ENCODE measurements around the gene SLCO6A1.

SLCO6A1 gene, protein sequence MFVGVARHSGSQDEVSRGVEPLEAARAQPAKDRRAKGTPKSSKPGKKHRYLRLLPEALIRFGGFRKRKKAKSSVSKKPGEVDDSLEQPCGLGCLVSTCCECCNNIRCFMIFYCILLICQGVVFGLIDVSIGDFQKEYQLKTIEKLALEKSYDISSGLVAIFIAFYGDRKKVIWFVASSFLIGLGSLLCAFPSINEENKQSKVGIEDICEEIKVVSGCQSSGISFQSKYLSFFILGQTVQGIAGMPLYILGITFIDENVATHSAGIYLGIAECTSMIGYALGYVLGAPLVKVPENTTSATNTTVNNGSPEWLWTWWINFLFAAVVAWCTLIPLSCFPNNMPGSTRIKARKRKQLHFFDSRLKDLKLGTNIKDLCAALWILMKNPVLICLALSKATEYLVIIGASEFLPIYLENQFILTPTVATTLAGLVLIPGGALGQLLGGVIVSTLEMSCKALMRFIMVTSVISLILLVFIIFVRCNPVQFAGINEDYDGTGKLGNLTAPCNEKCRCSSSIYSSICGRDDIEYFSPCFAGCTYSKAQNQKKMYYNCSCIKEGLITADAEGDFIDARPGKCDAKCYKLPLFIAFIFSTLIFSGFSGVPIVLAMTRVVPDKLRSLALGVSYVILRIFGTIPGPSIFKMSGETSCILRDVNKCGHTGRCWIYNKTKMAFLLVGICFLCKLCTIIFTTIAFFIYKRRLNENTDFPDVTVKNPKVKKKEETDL

GRCh38 chr5:102498271-102499034 lies at the start of gene SLCO6A1:
Gene SLCO6A1, minus strand, starts transcription at chr5:102499001. Its CDS starts 157 bp downstream, at chr5:102498844.
- FAIRE-seq (no peak), DNase-seq (ENCODE audit: insufficient read length, low spot score) (no peak)
- no peak for TF ChIP-seq POLR2A (IDR thresholded peaks at IDR 0.05; ENCODE audit: low read depth, low read length)

- DNase-seq (ENCODE audit: insufficient read length, low spot score), result no peak
These were observed 48.6 kb upstream of the SLCO6A1 start for GRCh38 chr5:102547141-102548035.

GRCh38 chr5:102545175-102545574 lies 46.4 kb upstream of the SLCO6A1 start:
- DNase-seq (ENCODE audit: insufficient read length, low spot score) (no peak), FAIRE-seq (no peak)
- no peak for TF ChIP-seq POLR2A (IDR thresholded peaks at IDR 0.05; ENCODE audit: low read depth, low read length)

More at GRCh38 chr5:102547141-102548035, 48.6 kb upstream of the SLCO6A1 start:
- no peak for TF ChIP-seq POLR2A (IDR thresholded peaks at IDR 0.05; ENCODE audit: low read depth, low read length)
- no peak for FAIRE-seq

DNA sequence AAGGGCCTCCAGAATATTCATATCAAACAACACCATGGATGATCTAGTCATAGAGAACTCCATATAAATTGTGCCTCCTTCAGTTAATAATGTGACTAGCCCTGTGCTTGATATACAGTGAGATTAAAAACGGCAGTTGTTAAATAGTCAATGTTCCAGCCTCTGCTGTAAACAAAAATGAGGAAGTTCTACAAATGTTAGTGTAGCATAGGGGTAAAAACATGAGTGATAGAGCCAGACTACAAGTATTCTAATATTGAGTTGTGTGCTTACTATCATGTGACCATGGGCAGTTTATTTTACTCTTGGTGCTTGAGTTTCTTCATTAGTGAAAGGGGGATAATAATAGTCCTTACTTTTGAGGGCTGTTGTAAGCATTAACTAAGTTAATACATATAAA lies 43.3 kb upstream of the SLCO6A1 start:
- DNase-seq (ENCODE audit: insufficient read length, low spot score), result no peak
- no peak for TF ChIP-seq POLR2A (IDR thresholded peaks at IDR 0.05; ENCODE audit: low read depth, low read length)
- FAIRE-seq, result no peak

DNA sequence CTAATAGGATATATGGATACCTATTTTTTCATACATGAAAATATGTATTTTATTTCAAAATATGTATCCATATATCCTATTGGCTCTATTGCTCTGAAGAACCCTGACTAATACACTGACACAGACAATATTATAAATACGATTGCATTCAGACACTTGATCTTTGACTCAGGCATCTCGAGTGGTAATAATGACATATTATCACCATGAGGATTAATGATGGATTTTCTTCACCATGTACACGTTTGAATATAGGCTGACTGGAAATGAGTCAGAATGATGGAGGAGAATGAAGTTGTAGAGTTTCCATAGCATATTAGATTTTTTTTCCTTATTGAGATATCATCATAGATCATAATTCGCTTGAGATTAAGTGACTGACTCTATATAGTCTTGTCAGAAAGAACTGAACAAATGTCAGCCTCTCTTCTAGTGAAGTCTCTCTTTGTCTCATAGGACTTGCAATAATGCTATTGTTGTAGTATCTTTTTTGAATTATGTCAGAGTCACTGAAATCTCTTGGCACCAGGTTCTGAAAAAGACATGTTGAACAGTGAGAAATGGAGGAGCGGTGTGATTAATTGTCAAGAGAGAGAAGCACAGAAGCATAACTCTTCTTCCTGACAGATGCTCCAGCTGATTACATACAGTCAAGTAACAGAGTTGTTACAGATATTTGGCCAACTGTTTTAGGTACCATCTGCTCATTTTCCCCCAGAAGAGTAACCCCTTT lies 41.4 kb upstream of the SLCO6A1 start:
- no peak for TF ChIP-seq POLR2A (IDR thresholded peaks at IDR 0.05; ENCODE audit: low read depth, low read length)
- DNase-seq (ENCODE audit: insufficient read length, low spot score) (no peak), FAIRE-seq (no peak)

DNA sequence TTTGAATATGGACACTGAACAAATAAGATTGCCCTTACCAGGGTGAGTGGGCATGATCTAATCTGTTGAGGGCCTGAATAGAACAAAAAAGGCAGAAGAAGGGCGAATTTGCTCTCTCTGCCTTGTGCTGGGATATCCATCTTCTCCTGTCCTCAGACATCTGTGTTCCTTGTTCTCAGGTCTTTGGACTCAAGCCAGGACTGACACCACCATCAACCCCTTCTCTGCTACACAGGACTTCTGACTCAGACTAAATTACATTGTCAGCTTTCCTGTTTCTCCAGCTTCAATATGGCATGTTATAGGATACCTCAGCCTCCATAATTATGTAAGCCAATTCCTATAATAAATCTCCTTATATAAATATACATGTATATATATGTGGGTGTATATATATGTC lies 40.8 kb upstream of the SLCO6A1 start:
- TF ChIP-seq POLR2A (IDR thresholded peaks at IDR 0.05; ENCODE audit: low read depth, low read length), result no peak
- FAIRE-seq, result no peak
- DNase-seq (ENCODE audit: insufficient read length, low spot score), result no peak

GRCh38 chr5:102537011-102537410 lies 38.2 kb upstream of the SLCO6A1 start:
- FAIRE-seq (no peak), DNase-seq (ENCODE audit: insufficient read length, low spot score) (no peak)
- no peak for TF ChIP-seq POLR2A (IDR thresholded peaks at IDR 0.05; ENCODE audit: low read depth, low read length)

- no peak for TF ChIP-seq POLR2A (IDR thresholded peaks at IDR 0.05; ENCODE audit: low read depth, low read length)
- FAIRE-seq, result no peak
- DNase-seq (ENCODE audit: insufficient read length, low spot score), result no peak
These were observed 37.6 kb upstream of the SLCO6A1 start for GRCh38 chr5:102536323-102536928.

DNA sequence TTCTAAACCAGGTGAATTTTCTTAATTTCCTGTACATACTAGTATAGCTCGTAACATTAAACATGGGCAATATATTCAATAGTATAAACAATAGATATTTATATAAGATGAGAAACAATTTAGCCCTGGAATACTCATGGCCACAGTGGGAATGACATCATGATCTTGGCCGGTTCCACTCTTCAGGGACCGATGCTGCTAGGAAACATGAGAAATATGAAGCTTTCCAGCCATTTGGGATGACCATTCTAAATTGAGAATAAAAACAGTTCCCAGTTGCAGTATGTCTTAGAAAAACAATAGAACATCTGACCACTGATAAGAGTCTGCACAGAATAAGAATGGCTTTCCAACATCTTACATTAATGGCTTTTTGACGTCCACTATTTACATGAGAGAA lies 33.3 kb upstream of the SLCO6A1 start:
- DNase-seq (ENCODE audit: insufficient read length, low spot score) (no peak), FAIRE-seq (no peak)
- no peak for TF ChIP-seq POLR2A (IDR thresholded peaks at IDR 0.05; ENCODE audit: low read depth, low read length)

DNA sequence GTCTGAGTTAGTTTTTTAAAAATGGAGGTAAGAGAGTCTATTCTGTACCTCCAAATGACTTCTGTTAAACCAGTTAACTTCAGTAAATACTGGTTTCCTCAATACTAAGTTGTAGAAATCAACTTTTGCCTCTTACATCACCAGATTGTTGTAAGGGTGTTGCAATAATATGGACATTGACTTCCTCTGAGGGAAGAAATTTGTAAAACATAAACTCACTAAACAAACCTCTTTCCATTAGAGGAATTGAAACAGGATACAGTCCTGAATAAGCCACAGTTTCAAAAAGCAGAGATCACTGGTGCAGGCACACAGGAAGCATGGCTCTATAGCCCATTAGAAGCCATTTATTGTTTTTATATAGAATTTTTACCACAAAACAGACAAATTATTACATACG lies 32.7 kb upstream of the SLCO6A1 start:
- no peak for TF ChIP-seq POLR2A (IDR thresholded peaks at IDR 0.05; ENCODE audit: low read depth, low read length)
- FAIRE-seq (no peak), DNase-seq (ENCODE audit: insufficient read length, low spot score) (no peak)

- DNase-seq (ENCODE audit: insufficient read length, low spot score), result no peak
- no peak for TF ChIP-seq POLR2A (IDR thresholded peaks at IDR 0.05; ENCODE audit: low read depth, low read length)
- FAIRE-seq, result no peak
These were observed 30.6 kb upstream of the SLCO6A1 start for GRCh38 chr5:102529447-102529846.

GRCh38 chr5:102529031-102529430 lies 30.2 kb upstream of the SLCO6A1 start:
- no peak for TF ChIP-seq POLR2A (IDR thresholded peaks at IDR 0.05; ENCODE audit: low read depth, low read length)
- DNase-seq (ENCODE audit: insufficient read length, low spot score), result no peak
- FAIRE-seq, result no peak
